GM18502 (cell line): ENCODE data around the gene BCAS3.

Source experiments
- ATAC-seq: cut with Tn5 transposase; IDR thresholded peaks from one replicate; pipeline ENCODE4 v1.9.1; 2021; ENCODE audit warnings: mild to moderate bottlenecking; ENCODE audit not compliant: unreplicated experiment, poor library complexity

The BCAS3 gene

DNA sequence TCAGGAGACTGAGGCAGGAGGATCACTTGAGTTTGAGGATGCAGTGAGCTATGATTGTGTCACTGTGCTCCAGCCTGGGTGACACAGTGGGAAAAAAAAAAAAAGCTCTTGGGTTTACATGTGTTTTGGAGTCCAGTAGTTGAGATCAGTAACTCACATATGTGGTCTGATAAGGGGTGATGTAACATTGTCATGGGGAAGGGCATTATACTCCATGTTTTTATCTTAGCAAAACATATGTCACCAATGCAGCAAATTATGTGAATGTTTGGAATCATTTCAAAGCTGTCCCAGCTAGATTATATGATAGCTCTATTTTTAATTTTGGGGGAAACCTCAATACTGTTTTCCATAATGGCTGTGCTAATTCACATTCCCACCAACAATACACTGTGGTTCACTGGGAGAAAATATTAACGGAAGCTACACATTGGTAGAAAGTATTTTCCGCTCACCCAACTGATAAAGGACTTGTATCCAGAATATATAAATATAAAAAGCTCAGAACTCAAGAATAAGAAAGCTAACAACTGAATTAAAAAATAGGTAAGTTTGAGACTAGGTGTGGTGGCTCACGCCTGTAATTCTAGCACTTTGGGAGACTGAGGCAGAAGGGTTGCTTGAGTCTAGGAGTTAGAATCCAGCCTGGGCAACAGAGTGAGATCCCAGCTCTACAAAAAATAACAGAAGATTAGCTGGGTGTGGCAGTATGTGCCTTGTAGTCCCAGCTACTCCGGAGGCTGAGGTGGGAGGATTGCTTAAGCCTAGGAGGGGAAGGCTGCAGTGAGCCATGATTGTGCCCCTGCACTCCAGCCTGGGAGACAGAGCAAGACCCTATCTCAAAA, 497.9 kb downstream of the BCAS3 start:
- ATAC-seq, result no peak

DNA sequence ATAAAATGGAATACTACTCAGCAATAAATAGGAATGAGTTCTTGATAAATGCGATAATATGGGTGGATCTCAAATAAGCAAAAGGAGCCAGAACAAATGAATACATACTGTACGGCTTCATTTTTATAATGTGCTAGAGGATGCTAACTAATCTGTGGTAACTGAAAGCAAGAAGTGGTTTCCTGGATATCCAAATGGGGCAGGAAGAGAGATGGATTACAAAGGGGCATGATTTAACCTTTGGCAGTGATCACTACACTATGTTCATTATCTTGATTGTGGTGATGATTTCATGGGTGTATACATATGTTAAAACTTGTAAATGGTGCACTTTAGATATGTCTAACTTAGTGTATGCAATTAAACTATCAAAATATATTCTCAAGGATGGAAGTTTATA, 499.7 kb downstream of the BCAS3 start:
- no peak for ATAC-seq

DNA sequence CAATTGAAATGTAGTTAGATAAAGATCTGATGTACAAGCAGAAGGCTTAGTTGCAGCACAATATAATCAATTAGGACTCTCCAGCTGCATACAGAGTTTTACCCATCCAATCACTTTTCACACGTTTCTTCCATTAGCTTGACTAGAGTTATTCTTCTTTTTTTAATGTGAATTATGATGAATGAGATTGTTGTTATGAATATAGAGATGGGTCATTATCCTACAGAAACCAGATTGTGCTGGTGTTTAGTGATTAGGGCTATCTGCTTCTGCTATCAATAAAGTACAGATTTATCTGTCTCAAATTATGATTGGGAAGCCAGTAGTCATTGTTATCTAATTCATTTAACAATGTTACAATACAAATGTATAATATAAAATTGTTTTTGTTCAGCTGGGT, 500.6 kb downstream of the BCAS3 start:
- ATAC-seq, result no peak

DNA sequence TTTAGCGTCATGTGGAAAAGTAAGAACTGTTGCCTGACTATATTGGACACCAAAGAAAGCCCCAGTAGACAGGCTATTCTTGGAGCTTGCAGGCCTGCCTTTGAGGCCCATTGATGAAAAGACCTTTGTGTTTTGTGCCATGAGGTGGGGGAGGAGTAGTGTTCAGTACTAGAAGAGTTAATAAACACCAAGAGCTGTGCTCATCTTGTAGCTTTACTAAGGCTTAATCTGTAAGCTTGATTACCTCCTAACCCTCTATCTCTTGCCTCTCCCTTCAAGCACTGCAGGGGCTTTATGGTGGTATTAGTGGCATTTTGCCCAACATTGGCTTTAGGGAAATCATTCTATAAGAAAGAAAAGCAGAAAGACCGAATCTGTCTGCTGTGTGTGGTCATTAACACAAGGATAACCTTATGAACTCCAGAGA, 501.7 kb downstream of the BCAS3 start:
- no peak for ATAC-seq

DNA sequence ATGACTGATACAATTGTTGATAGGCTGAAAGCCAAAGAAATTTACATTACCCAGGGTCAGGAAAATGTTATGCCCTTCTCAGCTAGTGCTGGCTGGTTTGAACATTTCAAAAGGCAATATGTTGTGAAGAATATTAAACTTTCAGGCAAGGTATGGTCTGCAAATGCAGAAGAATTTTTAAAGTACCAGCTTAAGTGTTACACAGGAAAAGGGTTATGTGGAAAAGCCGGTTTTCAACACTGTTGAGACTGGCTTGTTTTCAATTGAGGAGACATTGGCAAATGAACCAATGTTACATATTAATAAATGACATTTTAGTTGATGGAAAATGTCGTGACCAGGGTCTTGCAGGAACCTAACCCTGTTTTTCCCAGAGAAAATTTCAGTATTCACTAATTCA, 506.1 kb downstream of the BCAS3 start:
- ATAC-seq, result no peak

DNA sequence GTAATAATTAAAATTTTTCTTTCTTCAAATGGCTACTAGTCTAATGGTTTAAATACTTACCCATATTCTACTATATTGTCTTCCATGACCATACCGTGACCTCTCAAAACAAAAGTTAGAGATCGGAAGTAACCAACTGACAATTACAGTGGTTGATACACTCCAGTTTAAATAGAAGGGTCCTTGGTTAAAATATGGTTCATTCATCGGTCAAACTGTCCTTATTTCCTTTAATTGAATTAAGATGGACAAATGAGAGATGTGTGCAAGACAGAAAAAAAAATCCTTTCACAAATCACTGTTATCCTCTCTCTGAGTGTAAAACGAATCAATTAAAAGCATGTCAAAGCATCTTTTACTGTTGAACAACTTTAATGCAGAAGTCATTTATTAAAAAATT, 507.7 kb downstream of the BCAS3 start:
- no peak for ATAC-seq

DNA sequence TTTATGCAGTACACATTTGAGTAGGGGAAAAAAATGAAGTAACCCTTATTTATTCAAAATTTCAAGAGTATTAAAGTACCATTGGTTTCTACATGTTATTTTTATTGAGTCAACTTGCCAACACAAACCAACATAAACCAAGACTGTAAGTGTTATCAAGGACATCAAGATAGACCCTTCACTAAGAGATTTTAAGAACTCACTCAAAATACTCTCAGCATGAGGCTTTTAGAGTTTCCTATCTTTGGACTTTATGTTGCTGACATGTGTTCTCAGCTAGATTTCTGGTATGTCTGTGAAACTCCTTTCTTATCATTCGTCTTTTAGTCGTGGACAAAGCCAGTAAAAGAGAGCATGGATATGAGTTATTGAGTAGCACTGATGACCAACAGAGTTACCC, 509.4 kb downstream of the BCAS3 start:
- ATAC-seq, result no peak

DNA sequence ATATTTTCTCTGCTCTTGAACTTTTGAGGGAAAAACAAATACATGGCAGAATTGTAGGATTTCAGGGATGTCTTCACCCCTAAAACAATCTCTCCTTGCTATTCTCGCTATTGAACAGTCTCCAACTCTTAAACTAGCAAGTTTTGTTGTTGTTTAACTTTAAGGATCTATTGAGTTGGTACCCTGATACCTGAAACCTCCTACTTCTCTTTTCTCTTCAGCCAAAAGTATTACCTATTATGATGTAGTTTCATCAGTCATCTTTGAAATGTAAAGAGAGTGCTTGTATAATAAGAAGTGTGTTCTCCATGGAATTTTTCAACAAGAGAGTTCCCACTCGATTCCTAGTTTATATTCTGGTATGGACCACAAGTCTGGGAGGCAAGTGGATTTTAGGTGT, 510.4 kb downstream of the BCAS3 start:
- no peak for ATAC-seq

DNA sequence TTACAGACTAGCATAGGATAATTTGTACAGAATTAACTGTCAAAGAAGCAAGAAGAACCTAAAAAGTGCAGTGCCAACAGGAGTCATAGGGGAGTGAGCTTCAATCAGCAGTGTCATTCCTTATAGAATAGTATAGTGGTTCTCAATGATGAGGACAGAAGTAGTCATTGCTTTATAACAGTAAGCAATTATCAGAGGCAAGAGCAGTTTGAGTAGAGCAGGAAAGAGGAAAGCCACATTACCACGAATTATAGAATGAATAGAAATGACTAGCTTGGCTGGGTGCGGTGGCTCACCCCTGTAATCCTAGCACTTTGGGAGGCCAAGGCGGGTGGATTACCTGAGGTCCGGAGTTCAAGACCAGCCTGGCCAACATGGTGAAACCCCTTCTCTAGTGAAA, 512.3 kb downstream of the BCAS3 start:
- ATAC-seq, result no peak

DNA sequence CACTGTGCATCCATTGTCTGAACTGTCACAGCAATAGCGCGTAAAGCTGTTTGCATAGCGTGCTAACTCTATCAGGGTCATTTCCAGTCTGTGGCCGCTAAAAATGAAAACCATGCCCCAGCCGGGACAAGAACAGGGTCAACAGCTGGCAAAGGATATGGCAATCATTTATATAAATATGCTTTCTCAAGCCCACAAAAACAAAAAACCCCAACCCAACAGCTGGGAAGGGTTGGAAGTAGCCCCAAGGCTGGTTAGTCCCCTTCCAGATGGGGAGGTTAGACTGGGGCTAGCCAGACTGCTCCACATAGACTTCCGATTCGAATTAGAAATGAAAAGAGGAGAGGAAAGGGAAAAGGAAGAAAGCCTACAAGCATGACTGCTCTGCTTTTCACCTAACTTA, 518.7 kb downstream of the BCAS3 start:
- no peak for ATAC-seq

DNA sequence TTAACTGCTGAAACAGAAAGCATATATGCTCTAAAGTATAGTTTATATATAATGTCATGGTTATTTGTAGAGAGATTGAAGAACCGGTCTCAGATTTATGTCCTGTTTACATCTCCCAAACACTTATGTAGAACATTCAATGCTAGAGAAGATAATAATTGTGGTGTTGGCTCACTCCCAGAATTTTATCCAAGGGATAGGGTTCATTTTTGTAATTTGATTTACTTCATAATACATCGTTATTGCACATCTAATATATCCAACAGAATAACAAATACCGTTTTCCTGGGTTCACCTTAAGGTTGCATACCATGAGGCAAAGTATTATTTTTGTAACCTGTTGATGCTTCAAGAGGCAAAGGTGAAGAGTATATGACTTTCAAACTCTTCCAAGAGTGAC, 519.1 kb downstream of the BCAS3 start:
- ATAC-seq, result no peak

DNA sequence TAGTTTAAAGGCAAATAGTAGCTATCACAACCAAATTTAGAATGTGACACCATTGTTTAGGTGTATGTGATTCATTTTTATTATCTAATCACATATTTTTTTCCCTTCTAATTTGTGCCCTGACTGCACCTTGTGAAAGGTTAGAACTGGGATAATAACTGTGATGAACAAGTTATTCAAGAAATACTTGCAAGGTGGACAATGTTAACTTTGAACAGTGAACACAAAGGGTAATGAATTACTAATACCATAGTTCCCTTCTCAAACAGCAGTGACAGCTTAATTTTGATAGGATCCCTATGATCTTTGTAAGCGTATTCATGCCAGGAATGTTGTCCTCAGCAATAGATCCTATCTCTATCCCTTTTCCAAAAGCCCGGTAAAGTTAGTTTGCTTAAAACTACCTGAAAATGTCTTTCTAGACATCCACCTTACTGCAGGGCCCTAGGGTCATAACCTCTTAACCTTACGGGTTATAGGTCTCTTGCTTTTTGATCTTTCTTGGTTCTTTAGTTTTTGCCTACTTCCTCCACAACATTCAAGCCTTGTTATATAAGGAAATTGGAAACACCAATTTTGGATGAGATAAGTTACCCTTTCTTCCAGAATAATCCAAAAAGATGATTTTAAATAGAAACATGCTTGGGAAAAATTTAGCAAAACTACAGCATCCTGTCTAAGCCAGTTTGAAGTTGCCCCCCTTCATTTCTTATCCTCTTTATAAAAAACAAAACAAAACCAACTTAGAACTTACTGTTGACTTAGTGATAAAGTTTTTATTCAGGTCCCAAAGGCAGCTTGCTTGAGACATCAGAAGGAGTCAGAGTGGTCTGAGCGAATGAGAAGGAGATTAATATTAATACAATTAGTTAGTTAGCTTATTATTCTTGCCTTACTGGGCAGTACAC, 522.0 kb downstream of the BCAS3 start:
- ATAC-seq, result no peak

DNA sequence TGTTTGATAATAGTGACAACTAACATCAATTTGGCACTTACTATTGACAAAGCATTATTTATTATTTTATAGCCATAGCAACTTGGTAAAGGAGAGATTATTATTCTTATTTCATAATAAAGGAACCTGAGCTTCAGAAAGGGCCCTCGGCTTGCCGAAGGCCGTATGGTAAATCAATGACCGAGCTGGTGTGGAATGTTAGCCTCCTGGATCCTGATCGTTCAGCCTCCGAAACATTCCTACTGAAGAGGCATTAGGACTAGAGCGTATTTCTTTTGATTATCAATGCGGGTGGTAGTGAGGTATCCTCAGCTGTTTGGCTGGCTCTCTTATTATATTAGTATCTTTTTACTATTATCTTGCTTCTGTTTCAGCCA, 522.7 kb downstream of the BCAS3 start:
- no peak for ATAC-seq

DNA sequence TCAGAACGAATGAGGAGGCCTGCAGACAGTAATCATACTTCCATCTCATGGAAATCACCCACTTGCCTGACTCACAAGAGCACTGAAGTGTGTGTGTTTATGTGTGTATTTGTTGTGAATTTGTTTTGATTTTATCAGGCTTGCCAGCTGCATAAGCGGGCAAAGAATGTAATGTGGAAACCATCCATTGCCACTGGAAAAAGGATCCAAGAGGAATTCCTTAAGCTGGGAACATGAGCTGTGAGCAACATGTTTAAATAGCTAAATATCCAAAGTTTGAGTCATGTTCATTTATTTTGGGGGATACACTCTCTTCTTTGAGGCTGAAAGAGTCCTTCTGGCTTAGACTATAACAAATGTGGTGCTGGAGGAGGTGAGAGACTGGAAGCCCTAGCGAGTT, 523.6 kb downstream of the BCAS3 start:
- ATAC-seq, result no peak

DNA sequence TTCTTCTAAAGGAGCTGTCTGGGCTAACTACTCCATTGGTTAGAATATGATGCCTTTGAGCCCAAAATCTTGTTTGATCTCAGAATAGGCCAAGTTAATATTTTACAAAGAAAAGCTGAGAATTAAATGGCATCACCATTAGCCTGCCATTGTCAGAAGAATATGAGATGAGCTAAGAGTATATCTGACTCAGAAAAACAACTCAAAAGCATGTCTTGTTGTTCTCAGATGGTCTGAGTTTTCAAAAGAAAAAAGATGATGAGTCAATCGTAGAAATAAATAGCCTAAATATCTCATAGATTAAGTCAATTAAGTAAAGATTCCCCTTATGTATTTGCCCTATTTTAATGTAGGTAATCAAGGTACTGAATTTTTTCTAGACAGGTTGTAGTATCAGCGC, 524.9 kb downstream of the BCAS3 start:
- no peak for ATAC-seq

DNA sequence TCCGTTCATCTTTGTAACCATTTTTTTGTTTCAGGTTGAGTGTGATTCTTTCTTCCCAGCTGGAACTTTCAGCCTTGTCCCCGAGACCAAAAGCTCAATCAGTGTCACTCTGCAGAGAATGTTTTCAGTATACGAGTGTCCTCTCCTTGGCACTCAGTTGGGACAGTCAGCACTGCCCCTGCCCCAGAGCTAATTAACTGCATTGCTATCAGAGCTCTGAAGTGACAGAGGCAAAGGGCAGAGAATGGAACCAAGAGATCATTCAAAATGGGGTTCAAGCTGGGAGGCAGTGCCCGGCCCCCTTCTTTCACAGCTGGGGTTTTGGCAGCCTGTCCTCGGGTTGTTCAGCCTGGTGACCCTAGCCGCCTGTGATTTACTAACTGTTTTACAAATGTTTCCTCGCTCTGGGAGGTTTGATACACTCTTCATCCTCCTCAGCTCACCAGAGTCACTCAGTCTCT, 526.0 kb downstream of the BCAS3 start:
- ATAC-seq, result no peak

DNA sequence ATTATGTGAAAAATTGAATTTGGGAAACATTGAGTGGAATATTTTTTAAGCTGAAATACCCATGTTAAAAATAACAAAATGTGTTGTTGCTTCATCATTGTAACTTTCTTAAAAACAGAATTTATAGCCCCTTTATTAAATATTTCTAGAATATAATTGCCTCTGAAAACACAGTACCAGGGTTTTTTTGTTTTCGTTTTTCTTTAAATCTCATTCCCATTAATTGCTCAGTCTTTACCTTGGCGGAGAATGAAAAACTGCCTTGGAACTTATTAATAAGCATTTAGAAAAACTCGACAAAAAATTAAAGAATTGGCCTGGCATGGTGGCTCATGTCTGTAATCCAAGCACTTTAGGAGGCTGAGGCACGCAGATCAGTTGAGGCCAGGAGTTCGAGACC, 526.8 kb downstream of the BCAS3 start:
- no peak for ATAC-seq

DNA sequence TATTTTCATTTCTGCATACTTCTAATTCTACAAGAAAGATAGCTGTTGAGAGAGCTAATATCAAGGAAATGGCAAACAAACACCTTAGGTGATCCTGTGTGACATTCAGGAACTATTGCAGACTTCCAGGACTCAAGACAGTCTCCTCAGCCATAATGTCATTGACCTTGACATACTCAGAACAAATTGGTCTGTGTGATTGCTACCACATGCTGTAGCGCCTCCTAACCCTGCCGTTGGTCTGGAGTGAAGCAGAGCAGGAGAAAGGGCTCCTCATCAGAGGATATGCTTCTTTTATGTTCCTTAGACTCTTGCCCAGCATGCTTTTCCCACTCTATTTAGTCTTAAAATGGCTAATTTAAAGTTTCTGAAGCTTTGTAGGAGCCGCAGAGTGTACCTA, 527.8 kb downstream of the BCAS3 start:
- no peak for ATAC-seq

DNA sequence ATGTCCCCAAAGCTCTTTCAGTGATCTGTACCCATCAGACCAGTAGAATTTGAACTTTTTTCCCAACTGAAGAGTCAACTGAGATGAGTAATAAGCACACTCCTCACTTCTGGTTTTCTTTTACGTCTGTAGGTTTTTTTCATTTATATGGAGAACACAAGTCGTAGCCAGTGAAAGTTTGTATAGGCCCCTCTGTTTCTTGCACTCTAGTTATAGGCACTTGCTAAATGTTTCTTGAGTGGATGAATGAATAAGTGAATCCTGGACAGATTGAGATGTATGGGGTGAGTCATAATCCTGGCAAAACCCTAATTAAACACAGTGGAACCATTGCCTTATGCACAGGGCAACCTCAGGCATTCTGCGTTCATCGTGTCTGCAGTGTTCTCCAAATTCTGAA, 528.3 kb downstream of the BCAS3 start:
- no peak for ATAC-seq

DNA sequence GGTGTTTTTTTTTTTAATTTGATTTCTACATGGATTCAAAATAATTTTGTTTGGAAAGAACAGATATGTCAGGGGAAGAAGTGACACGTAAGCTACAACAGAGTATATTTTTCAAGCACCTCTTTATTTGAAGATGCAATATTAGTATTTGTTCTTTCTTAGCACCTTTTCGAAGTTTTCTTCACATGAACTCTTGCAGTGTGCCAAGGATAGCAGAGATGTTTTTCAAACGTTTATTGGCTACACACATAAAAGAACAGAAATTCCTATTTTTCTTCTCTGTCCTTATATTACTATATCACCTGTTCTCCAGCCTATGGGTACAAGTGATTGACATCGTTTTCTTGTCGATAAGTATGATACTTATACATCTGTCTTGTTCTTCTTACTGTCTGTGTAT, 529.3 kb downstream of the BCAS3 start:
- no peak for ATAC-seq

DNA sequence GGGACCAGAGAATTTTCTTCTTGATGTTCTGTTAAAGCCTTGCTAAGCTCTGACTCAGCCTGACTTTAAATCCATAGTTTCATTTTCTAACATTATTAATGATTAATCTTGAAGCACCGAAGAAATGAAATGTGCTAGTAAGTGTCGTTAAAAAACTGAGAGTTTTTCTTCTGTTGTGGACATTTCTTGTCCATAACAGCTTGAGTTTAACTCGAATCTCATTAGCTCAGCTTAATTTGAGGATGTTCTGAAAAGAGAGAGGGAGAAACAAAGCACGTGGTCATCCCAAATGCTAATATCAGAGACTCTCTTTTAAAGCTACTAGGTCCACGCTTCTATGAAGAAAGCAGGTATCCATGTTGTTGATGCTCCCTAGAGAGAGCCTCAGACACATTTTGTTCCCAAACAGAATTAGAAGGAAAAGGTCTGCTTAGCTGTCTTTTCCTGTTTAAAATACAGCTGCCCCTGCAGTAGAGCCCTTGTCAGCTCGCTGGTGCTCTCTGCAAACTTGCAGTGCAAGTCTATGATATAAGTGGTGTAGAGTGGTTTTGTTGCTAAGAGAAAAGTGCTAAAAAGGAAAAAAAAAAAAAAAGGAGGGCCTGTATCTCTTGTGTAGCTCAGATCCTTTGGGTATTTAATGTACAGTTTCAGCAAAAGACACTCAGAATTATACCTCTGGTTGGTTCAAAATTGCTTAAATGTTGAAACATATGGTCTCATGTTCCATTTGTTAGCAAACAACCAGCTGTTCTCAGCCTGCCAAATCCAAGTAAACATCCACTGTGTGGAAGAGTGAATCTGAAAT, 530.9 kb downstream of the BCAS3 start:
- ATAC-seq, result no peak
